GM19035 (cell line): ENCODE data around the gene ARHGAP26.

Experiments used
- ATAC-seq: cut with Tn5 transposase; IDR thresholded peaks from one replicate; pipeline ENCODE4 v1.9.1; 2021; ENCODE audit not compliant: unreplicated experiment

Gene ARHGAP26

DNA sequence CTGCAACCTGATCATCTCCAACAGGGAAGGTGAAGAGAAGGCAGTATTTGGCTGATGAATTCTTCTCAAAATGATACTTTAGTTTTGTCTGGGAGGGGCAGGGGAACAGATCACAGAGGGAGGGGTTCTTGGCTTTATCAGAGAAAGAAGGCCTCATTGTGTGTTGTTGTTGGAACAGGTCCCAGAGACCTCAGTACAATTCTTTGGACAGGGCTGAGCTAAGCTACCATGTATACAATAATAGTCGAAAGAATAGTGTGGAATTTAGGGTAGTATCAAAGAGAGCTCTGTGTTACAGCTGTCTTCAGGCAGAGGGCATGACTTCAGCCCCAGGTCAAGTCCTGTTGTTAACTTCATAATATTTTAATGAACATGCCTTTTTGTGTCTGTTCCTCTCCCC is 39.9 kb downstream of the ARHGAP26 start:
- ATAC-seq, result no peak

DNA sequence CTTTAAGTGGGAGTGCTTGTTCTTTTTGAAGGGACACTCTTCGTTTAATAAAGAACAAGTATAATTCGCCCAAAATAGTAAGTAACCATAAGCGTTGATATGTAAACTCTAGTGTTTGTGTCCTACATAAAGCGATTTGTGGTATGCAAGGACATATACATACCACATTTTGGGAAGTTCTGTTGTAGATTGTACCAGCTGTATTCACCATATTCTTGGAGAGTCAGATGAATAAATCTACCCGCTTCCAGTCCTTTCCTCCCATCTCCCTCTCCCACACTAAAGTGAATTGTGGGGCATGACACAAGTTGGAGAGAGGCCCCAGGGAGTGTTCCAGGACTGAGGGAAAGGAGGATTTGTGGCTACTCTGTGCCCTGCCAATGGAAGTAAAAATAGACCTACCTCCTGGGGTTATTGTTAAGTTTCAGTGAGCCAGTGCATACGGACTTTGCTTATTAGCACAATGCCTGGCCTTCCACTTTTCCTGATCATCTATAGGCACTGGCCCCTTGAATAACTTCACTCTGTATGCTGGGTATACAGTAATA is 40.6 kb downstream of the ARHGAP26 start:
- no peak for ATAC-seq

DNA sequence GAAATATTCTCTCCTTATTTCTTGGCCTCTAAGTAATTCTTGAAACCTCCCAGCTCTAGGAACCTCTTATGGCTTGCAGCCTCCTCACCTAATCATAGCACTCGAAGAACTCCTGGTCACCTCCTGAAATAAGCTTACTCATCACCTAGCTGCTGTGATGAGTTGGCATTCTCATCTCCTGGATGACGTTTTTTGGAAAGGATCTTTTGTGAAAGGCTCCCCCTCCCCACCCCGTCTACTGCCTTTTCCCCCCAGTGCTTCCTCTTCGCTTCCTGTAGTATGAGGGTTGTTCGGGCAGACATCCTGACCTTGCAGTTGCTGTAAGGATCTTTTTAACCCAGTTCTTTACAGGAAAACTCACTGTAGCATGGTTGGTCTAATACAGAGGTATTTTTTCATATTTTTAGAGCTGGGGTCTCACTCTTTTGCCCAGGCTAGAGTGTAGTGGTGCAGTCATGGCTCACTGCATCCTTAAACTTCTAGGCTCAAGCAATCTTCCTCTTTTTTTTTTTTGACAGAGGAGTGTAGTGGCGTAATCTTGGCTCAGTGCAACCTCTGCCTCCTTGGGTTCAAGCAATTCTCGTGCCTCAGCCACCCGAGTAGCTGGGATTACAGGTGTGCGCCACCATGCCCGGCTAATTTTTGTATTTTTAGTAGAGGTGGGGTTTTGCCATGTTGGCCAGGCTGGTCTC is 41.8 kb downstream of the ARHGAP26 start:
- no peak for ATAC-seq

DNA sequence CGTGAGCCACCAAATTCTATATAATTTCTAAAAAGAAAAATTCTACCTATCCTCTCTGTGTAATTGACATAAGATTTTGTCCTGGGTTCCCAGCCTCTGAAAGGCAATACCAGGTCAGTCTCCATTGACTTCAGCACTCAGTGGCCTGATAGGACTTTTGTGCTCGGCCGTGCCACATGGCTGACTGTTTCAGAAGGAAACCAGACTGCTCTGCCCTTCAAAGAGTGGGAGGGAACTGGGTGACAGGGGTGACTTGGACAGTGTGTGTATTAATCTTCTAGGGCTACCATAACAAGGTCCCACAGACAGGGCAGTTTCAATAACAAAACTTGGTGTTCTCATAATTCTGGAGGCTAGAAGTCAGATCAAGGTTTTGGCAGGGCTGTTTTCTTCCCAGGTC is 43.0 kb downstream of the ARHGAP26 start:
- no peak for ATAC-seq

- ATAC-seq, result no peak
Observed at GRCh38 chr5:142814122-142814521, 43.9 kb downstream of the ARHGAP26 start.

GRCh38 chr5:142815469-142815868 is 45.3 kb downstream of the ARHGAP26 start:
- no peak for ATAC-seq

DNA sequence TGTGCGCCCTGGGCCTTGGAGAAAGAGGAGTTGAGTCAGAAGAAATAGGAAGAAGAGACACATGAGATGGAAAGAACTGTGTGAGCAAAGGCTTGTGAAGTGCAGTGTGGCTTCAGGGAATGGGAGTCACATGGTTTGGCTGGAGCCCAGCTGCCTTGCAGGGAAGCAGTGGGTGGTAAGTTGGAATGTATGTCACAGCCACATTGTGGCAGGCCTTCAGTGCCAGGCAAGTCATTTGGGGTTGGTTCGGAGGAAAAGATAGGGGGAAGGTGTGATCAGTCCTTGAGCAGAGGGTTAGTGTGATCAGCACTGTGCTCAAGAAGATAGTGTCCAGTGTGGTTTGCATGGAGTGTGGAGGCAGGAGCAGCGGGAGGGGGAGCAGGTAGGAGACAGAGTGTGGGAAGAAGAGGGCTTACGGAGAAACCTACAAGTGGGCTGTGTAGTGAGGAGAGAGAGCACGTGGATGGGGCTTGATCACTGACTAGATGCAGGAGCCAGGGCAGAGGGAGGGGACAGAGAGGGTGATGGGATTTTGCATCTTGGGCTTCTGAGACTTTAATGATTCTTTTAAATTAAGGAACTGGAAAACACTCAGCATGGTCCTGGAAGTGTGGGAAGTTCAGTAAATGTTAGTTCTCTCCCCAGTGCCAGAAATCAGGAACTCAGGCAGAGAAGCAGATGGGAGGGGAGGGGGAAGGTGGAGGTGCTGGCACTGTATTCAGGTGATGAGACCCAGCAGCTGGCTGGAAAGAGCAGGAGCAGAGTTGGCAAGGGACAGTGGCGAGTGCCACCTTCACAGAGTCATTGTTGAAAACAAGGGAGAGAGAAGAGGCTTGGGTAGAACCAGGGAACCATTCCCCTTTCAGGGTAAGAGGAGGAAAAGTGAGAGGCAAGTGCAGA is 46.6 kb downstream of the ARHGAP26 start:
- ATAC-seq, result no peak

DNA sequence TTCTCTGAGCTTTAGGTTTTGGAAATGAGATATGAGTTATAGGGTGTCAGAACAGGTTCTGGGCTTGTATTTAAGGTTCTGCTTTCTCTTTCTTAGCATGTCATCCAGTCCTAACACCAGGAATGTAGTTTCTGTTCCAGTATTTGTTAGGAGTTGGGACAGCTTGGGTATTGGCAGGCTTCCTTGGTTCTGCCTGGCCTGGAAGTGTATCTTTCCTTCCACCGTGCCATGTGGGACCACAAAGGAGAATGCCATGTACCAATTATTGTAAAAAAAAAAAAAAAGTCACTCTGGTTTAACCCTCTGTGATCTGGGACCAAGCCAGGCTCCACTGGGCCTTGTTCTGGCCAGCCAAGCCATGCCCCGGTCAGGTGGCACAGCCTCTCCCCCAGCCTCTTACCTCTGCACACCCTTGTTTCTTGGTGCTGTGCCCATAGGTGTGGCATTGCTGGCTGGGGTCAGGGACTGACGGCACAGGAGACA is 47.8 kb downstream of the ARHGAP26 start:
- no peak for ATAC-seq

DNA sequence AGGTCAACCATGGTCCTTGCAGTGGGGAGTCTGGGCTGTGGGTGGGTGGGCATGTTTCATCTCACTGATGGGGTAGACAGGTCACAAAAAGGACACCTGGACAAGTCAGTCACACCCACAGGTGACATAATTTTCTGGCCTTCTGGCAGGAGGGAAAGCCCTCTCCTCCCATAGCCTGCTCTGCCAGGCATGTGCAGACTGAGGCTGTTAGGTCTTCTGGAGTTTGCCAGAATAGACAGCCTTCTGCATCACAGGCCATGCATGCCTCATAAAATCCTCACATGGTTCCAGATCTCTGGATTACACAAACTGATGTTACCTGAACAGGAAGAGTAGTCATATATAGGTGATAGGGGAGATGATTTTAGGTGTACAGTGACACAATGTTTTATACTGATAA is 49.1 kb downstream of the ARHGAP26 start:
- no peak for ATAC-seq

- ATAC-seq, result no peak
Observed at GRCh38 chr5:142819825-142820224, 49.6 kb downstream of the ARHGAP26 start.

DNA sequence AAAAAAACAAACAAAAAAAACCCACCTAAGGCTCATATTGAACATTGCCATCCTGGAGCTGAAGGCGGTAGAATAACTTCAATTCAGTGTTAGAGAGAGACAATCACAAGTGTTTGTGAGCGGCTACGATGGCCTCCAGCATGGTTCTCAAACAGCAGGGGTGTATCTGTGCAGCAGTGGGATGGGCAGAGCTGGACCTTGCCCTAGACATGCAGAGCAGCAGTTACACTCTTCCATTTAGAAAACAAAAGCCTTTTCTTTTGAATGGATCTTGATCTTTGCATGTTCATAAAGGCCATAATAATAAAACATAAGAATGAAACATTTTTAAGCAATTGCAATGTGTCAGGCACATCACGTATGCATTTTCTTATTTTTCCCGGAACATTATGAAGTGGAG is 50.3 kb downstream of the ARHGAP26 start:
- ATAC-seq, result no peak

DNA sequence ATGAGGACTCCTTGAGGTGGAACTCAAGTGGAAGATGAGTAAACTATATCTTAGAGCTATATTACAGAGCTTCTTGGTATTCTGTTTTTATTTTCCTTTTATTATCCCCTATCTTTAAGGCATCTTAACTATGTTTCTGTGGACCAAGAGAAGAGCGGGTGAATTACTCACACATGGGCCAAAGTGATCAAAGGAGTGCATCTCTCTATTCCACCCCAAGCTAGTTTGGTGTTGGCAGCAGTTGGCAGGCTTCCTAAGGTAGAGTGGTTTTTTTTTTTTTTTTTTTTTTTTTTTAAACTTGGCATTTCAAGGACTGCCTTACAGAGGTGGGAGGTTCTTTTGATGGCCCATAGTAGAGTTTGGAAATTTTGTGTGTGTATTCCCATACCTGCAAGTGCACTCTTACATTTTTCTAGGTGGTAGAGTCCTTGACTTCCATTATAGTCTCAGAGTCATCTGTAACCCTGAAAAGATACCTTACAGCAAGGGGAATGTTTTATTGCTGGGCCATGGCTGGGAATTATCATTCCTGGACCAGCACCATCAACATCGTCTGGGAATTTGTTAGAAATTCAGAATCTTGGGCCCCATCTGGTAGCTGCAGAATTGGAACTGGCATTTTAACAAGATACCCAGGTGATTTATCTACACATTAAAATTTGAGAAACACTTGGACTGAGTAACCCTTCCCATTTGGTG is 51.0 kb downstream of the ARHGAP26 start:
- ATAC-seq, result no peak

- no peak for ATAC-seq
Observed at GRCh38 chr5:142821733-142822487, 51.7 kb downstream of the ARHGAP26 start.

DNA sequence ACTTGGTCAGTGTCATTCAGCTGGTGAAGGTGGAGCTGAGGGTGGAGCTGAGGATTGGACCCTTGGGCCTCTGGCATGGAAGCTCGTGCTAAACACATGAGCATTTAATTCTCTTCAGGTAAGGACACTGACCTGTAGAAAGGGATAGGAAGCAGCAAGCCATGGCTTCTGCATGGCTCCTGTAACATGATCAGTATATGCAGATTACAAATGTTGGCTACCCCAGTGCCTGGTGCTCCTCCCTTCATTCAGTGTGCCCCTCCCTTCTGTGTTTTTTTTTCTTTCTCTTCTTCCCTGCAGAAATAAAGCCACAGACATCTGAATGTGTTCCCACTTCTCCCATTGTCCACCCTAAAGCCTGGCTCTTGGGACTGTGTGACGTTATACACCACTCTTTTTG is 52.9 kb downstream of the ARHGAP26 start:
- no peak for ATAC-seq

DNA sequence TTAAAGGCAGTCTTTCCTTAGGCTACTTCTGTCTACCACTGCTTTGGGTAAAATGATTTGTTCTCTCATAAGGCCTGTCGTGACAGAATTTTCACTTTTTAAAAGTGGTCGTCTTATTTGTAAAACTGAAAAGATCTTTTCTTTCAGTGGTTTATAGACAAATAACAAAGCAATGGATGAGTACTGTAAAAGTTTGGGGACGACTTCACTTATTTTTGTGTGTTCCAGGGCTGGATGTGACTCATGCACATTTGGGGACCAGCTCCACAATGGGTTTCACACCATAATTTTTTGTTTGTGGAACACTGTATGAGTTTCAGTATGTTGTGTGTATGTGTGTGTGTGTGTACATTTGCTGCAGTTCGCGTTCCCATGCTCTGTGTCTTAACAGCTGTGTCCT is 53.6 kb downstream of the ARHGAP26 start:
- no peak for ATAC-seq

DNA sequence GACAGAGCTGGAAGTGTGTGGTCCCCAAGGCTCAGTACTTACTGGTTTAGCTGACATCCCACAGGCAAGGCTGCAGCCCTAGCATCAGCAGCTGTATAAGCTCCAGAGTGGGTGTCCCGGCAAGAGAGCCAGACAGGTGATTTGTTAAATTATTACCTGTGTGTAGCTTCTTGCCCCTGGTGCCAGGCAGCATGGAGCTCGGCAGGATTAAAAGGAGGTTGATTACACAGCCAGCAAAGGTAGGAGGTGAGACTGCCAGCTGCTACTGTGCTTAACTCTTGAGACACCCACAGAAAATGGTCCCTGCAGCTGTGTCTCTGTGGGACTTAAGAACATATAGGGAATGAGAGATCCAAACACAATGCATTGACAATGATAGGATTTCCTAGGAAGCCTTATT is 54.2 kb downstream of the ARHGAP26 start:
- no peak for ATAC-seq

DNA sequence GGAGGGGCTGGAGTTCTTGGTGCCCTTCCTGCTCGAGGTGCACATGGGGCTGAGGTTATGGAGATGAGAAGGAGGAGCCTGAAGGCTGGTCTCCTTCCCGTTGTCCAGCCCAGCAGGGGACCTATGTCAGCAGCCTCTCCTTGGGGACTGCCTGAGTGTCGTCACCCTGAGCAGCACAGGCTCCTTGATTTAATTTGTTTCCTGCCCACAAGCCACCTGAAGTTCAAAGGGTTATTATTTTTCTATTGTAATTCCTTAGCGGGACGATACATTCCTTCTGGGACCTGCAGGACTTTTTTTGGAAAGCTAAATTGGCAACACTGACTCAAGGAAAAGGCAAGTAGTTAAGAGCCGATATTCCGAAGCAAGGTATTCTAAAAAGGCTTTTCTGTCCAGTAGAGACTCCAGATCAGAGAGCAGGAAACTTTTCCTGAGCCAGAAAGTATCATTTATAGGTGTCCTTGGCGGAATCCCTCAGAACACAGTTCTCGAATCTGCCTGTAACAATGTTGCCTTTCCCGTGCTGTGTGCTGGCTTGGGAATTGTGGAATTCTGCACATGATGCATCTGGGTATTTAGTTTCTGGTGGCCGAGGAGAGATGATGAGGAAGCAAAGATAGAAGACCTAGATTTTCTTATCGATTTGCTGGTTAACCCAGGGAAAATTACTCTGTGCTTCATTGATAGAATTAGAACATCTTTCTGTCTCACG is 55.4 kb downstream of the ARHGAP26 start:
- ATAC-seq, result no peak

- ATAC-seq, result no peak
Observed at GRCh38 chr5:142826093-142826492, 55.9 kb downstream of the ARHGAP26 start.

GRCh38 chr5:142826741-142827492 is 56.7 kb downstream of the ARHGAP26 start:
- no peak for ATAC-seq
